ENCODE measurements around the gene MYF5. TPM values are rescaled to one million over a fixed set of nuclear protein-coding genes. Genes with fewer than 3 reads are reported as not detected.

Gene MYF5
- not detected in 2 replicates for polyA plus RNA-seq (2012; rRNA removed)
- polyA plus RNA-seq (2012; cell fraction: cytosol; rRNA removed), result not detected in 2 replicates
- not detected in 2 replicates for polyA plus RNA-seq (2012; cell fraction: nucleus; rRNA removed)

DNA sequence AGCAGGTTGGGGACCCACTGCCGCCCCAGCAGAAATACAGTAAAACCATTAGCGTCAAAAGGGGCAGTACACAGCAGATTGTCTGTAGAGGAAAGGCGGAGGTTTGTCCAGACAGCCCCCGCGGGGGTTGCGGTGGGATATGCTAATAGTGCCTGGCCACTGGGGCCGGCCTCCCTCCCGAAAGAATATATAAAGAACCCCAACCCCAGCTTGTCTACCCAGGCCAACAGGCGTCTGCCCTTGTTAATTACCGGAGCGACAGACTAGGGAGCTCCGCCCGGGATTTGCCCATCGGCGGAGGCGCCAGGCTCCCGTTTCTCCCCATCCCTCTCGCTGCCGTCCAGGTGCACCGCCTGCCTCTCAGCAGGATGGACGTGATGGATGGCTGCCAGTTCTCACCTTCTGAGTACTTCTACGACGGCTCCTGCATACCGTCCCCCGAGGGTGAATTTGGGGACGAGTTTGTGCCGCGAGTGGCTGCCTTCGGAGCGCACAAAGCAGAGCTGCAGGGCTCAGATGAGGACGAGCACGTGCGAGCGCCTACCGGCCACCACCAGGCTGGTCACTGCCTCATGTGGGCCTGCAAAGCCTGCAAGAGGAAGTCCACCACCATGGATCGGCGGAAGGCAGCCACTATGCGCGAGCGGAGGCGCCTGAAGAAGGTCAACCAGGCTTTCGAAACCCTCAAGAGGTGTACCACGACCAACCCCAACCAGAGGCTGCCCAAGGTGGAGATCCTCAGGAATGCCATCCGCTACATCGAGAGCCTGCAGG, at the start of gene MYF5:
Gene MYF5, plus strand, starts transcription at position 217 of the 774 bp plus-strand sequence. Its CDS starts 152 bp downstream, at position 369.
- Histone ChIP-seq H3K36me3 (replicated peaks in 1 of 2; ENCODE audit: control insufficient read depth in 1 of 2, insufficient read depth in 2 of 2, low read length in 1 of 2) (no peaks in the 10 kb centered on the region), H3K9me3 (no peaks in the 10 kb centered on the region), H3K4me3 (ENCODE audit: low read depth in 2 of 2, low read length in 1 of 2) (no peak within 1 kb of the TSS), H3K79me2 (ENCODE audit: insufficient read depth) (no peaks in the 10 kb centered on the region), H2AFZ (ENCODE audit: low read depth) (no peak within 1 kb of the TSS), H3K9ac (no peak within 1 kb of the TSS), H3K27me3 (ENCODE audit: insufficient read depth) (peaks cover 60% of the 10 kb centered on the region), H3K4me1 (ENCODE audit: control insufficient read depth in 1 of 2, insufficient read depth in 2 of 2, low read depth in 1 of 2, low read length in 1 of 2) (no peaks in the 10 kb centered on the region), H3K4me2 (no peak within 1 kb of the TSS), H3K9me2 (no peaks in the 10 kb centered on the region), H3F3A (replicated peaks; ENCODE audit: insufficient read depth) (no peaks in the 10 kb centered on the region), H4K20me1 (ENCODE audit: insufficient read depth) (no peaks in the 10 kb centered on the region), H3K27ac (ENCODE audit: low read depth in 2 of 2, low read length in 1 of 2) (no peak within 1 kb of the TSS)
- no peak for DNase-seq
- POLR2A ChIA-PET, result no interaction called here
- TF ChIP-seq TAF1 (IDR thresholded peaks at IDR 0.05; ENCODE audit: borderline replicate concordance, low read depth, low read length) (no peak), EZH2phosphoT487 (IDR thresholded peaks at IDR 0.05; ENCODE audit: borderline replicate concordance, low read depth) (no peak)
- TF ChIP-seq, protein P1, sequence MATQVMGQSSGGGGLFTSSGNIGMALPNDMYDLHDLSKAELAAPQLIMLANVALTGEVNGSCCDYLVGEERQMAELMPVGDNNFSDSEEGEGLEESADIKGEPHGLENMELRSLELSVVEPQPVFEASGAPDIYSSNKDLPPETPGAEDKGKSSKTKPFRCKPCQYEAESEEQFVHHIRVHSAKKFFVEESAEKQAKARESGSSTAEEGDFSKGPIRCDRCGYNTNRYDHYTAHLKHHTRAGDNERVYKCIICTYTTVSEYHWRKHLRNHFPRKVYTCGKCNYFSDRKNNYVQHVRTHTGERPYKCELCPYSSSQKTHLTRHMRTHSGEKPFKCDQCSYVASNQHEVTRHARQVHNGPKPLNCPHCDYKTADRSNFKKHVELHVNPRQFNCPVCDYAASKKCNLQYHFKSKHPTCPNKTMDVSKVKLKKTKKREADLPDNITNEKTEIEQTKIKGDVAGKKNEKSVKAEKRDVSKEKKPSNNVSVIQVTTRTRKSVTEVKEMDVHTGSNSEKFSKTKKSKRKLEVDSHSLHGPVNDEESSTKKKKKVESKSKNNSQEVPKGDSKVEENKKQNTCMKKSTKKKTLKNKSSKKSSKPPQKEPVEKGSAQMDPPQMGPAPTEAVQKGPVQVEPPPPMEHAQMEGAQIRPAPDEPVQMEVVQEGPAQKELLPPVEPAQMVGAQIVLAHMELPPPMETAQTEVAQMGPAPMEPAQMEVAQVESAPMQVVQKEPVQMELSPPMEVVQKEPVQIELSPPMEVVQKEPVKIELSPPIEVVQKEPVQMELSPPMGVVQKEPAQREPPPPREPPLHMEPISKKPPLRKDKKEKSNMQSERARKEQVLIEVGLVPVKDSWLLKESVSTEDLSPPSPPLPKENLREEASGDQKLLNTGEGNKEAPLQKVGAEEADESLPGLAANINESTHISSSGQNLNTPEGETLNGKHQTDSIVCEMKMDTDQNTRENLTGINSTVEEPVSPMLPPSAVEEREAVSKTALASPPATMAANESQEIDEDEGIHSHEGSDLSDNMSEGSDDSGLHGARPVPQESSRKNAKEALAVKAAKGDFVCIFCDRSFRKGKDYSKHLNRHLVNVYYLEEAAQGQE (IDR thresholded peaks at IDR 0.05; ENCODE audit: low read depth, low read length), result no peak
- TF ChIP-seq, protein P2, sequence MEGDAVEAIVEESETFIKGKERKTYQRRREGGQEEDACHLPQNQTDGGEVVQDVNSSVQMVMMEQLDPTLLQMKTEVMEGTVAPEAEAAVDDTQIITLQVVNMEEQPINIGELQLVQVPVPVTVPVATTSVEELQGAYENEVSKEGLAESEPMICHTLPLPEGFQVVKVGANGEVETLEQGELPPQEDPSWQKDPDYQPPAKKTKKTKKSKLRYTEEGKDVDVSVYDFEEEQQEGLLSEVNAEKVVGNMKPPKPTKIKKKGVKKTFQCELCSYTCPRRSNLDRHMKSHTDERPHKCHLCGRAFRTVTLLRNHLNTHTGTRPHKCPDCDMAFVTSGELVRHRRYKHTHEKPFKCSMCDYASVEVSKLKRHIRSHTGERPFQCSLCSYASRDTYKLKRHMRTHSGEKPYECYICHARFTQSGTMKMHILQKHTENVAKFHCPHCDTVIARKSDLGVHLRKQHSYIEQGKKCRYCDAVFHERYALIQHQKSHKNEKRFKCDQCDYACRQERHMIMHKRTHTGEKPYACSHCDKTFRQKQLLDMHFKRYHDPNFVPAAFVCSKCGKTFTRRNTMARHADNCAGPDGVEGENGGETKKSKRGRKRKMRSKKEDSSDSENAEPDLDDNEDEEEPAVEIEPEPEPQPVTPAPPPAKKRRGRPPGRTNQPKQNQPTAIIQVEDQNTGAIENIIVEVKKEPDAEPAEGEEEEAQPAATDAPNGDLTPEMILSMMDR (IDR thresholded peaks at IDR 0.05), result no peak
- CTCF ChIA-PET, result no interaction called here
- WGBS (ENCODE audit: low lambda C conversion rate), result 20% methylated on average over 26 of the region's 45 CpGs

DNA sequence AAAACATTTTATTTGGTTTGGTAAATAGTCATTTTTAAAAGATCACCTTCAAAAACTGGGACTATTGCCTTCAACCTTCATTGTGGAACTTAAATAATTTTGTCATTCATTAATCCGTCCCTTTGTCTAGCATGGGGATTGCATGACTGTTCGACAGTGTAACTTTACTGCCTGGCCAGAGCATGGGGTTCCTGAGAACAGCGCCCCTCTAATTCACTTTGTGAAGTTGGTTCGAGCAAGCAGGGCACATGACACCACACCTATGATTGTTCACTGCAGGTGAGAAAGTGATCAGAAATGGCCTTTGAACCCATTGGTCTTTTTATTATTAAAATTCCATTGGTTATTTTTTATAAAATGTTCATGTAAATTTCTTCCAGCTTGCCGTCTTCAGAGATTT, 46.5 kb upstream of the MYF5 start:
- H3K27me3 ChIP-seq (ENCODE audit: insufficient read depth), result peaks cover 9% of the 10 kb centered on the region; the same call in 1 of the 2 replicates
- no peaks in the 10 kb centered on the region for H3K9me2 ChIP-seq
- no peaks in the 10 kb centered on the region for H3K79me2 ChIP-seq (ENCODE audit: insufficient read depth)
- no peaks in the 10 kb centered on the region for H4K20me1 ChIP-seq (ENCODE audit: insufficient read depth)
- POLR2A ChIA-PET, result no interaction called here
- no peak overlapping the region for H3K4me2 ChIP-seq
- no peak overlapping the region for H2AFZ ChIP-seq (ENCODE audit: low read depth)
- no peaks in the 10 kb centered on the region for H3F3A ChIP-seq (replicated peaks; ENCODE audit: insufficient read depth)
- H3K4me3 ChIP-seq (ENCODE audit: low read depth in 2 of 2, low read length in 1 of 2), result no peak overlapping the region
- no peaks in the 10 kb centered on the region for H3K9me3 ChIP-seq
- 13% methylated on average over 5 of the region's 5 CpGs for WGBS (ENCODE audit: low lambda C conversion rate)
- no peak for DNase-seq
- CTCF ChIA-PET, result interaction anchor here (1.3 kb wide), 1 partner anchor 15 kb away, joined by 3 read pairs; no protein-coding TSS in a partner anchor
- no peak overlapping the region for H3K9ac ChIP-seq
- no peak overlapping the region for H3K27ac ChIP-seq (ENCODE audit: low read depth in 2 of 2, low read length in 1 of 2)
- no peaks in the 10 kb centered on the region for H3K4me1 ChIP-seq (ENCODE audit: control insufficient read depth in 1 of 2, insufficient read depth in 2 of 2, low read depth in 1 of 2, low read length in 1 of 2)
- H3K36me3 ChIP-seq (replicated peaks in 1 of 2; ENCODE audit: control insufficient read depth in 1 of 2, insufficient read depth in 2 of 2, low read length in 1 of 2), result no peaks in the 10 kb centered on the region
- TF ChIP-seq SIN3A (IDR thresholded peaks at IDR 0.05; ENCODE audit: borderline replicate concordance, low read depth, low read length) (no peak), EP300 (IDR thresholded peaks at IDR 0.05; ENCODE audit: borderline replicate concordance in 1 of 2, low read depth in 1 of 2, low read length in 1 of 2) (no peak), RCOR1 (IDR thresholded peaks at IDR 0.05; ENCODE audit: low read length) (no peak), NFIC (IDR thresholded peaks at IDR 0.05; ENCODE audit: borderline replicate concordance) (no peak), RXRA (IDR thresholded peaks at IDR 0.05; ENCODE audit: borderline replicate concordance, low read depth) (no peak), TCF12 (IDR thresholded peaks at IDR 0.05) (no peak), MEF2A (IDR thresholded peaks at IDR 0.05; ENCODE audit: borderline replicate concordance, low read depth) (no peak), TEAD4 (IDR thresholded peaks at IDR 0.05; ENCODE audit: borderline replicate concordance, insufficient read depth) (no peak), TAF1 (IDR thresholded peaks at IDR 0.05; ENCODE audit: borderline replicate concordance, low read depth, low read length) (no peak), JUND (IDR thresholded peaks at IDR 0.05) (no peak)
- TF ChIP-seq, protein P3, sequence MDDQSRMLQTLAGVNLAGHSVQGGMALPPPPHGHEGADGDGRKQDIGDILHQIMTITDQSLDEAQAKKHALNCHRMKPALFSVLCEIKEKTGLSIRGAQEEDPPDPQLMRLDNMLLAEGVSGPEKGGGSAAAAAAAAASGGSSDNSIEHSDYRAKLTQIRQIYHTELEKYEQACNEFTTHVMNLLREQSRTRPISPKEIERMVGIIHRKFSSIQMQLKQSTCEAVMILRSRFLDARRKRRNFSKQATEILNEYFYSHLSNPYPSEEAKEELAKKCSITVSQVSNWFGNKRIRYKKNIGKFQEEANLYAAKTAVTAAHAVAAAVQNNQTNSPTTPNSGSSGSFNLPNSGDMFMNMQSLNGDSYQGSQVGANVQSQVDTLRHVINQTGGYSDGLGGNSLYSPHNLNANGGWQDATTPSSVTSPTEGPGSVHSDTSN (IDR thresholded peaks at IDR 0.05), result no peak
- TF ChIP-seq, protein P2 (IDR thresholded peaks at IDR 0.05), result no peak
- TF ChIP-seq, protein P4, sequence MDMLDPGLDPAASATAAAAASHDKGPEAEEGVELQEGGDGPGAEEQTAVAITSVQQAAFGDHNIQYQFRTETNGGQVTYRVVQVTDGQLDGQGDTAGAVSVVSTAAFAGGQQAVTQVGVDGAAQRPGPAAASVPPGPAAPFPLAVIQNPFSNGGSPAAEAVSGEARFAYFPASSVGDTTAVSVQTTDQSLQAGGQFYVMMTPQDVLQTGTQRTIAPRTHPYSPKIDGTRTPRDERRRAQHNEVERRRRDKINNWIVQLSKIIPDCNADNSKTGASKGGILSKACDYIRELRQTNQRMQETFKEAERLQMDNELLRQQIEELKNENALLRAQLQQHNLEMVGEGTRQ (IDR thresholded peaks at IDR 0.05; ENCODE audit: borderline replicate concordance, low read depth, low read length), result no peak
